Keratinocyte (primary cell): Measurements from ENCODE around the gene AOX1. TPM values are rescaled to one million over a fixed set of nuclear protein-coding genes. Genes with fewer than 3 reads are reported as not detected.

Experiments
- DNase-seq: peaks from one replicate; pipeline ENCODE4 v3.0.0-alpha.2; 2011; ENCODE audit warnings: low read depth, missing footprints, low spot score
- FAIRE-seq: peaks from 2 replicates; lab custom pipeline; 2011; peaks lifted over from hg19 to GRCh38; lab: Jason Lieb, UNC
- H2AFZ ChIP-seq: 2 replicates; pipeline ENCODE4 v1.6.0; 2012; ENCODE audit warnings: low read length, control low read depth, inconsistent platforms; ENCODE audit not compliant: control insufficient read depth
- H3K27ac ChIP-seq: 2 replicates; pipeline ENCODE4 v1.5.1; 2011; ENCODE audit warnings: low read length; ENCODE audit not compliant: control insufficient read depth, insufficient read depth
- H3K27me3 ChIP-seq: 3 replicates; pipeline ENCODE4 v1.6.0; 2011; ENCODE audit warnings: low read length; ENCODE audit not compliant: control insufficient read depth, insufficient read depth; ENCODE audit errors: extremely low read depth
- H3K36me3 ChIP-seq, 2 experiments: 2 replicates in 1 of 2; 3 replicates in 1 of 2; pipeline ENCODE4 v1.5.1; 2011; ENCODE audit warnings: low read length in 2 of 2, mild to moderate bottlenecking in 1 of 2; ENCODE audit not compliant: control insufficient read depth in 2 of 2, insufficient read depth in 2 of 2; ENCODE audit errors: extremely low read depth in 1 of 2
- H3K4me1 ChIP-seq: 3 replicates; pipeline ENCODE4 v1.5.1; 2011; ENCODE audit warnings: low read length; ENCODE audit not compliant: control insufficient read depth, insufficient read depth; ENCODE audit errors: extremely low read depth
- H3K4me2 ChIP-seq: 3 replicates; pipeline ENCODE4 v1.6.0; 2011; ENCODE audit warnings: low read depth, low read length; ENCODE audit not compliant: control insufficient read depth, insufficient read depth; ENCODE audit errors: extremely low read depth
- H3K4me3 ChIP-seq, 3 experiments: fragments of 200-600 bp in 1 of 3; sonication (generic) in 1 of 3; 2 replicates in 2 of 3; 3 replicates in 1 of 3; pipeline ENCODE4 v1.5.1; 2011 to 2016; ENCODE audit warnings: low read length in 3 of 3, mild to moderate bottlenecking in 3 of 3, control low read depth in 2 of 3, inconsistent platforms in 1 of 3, low read depth in 1 of 3, mixed read lengths in 1 of 3, mixed run types in 1 of 3, moderate library complexity in 1 of 3; ENCODE audit not compliant: control insufficient read depth in 2 of 3, insufficient read depth in 2 of 3; ENCODE audit errors: extremely low read depth in 1 of 3
- H3K79me2 ChIP-seq: 2 replicates; pipeline ENCODE4 v1.6.0; 2012; ENCODE audit warnings: low read length; ENCODE audit not compliant: control insufficient read depth, insufficient read depth
- H3K9ac ChIP-seq: 3 replicates; pipeline ENCODE4 v1.6.0; 2011; ENCODE audit warnings: low read length; ENCODE audit not compliant: control insufficient read depth, insufficient read depth; ENCODE audit errors: extremely low read depth
- H3K9me1 ChIP-seq: 3 replicates; pipeline ENCODE4 v1.6.0; 2011; ENCODE audit warnings: low read length; ENCODE audit not compliant: control insufficient read depth, insufficient read depth; ENCODE audit errors: extremely low read depth
- H3K9me3 ChIP-seq: 2 replicates; pipeline ENCODE4 v1.5.1; 2012; ENCODE audit warnings: low read depth, low read length; ENCODE audit not compliant: control insufficient read depth
- H4K20me1 ChIP-seq: 3 replicates; pipeline ENCODE4 v1.6.0; 2011; ENCODE audit warnings: low read length; ENCODE audit not compliant: control insufficient read depth, insufficient read depth; ENCODE audit errors: extremely low read depth
- CTCF ChIP-seq, 3 experiments: IDR thresholded peaks in 1 of 3; conservative IDR thresholded peaks in 1 of 3; optimal IDR thresholded peaks in 1 of 3; 2 replicates in 2 of 3; 3 replicates in 1 of 3; pipeline versions ENCODE3 to v1.5.1; 2011; ENCODE audit warnings: low read length in 3 of 3, mild to moderate bottlenecking in 3 of 3, moderate library complexity in 2 of 3, control low read depth in 1 of 3, inconsistent platforms in 1 of 3; ENCODE audit not compliant: insufficient read depth in 2 of 3; ENCODE audit errors: extremely low read depth in 1 of 3
- EZH2 ChIP-seq: IDR thresholded peaks from one replicate; pipeline ENCODE4 v1.6.1; 2012; ENCODE audit warnings: inconsistent platforms, mild to moderate bottlenecking, low read length, moderate library complexity
- dilution Hi-C: fragments of 300-500 bp; cut with MboI; formaldehyde crosslinking; loops from one replicate; pipeline ENCODE4 v1.7.0; 2020; ENCODE audit warnings: low sequenced_read_pairs; ENCODE audit not compliant: extremely low pct_ligation_motif_present
- polyA plus RNA-seq, 5 experiments: library from polyadenylated mRNA; depleted of rRNA in 3 of 5; stranded (reverse) in 3 of 5; stranded (forward) in 1 of 5; unstranded in 1 of 5; fragments of >200 nt; gene quantifications; 1 replicate in 1 of 5; 2 replicates in 3 of 5; 3 replicates in 1 of 5; pipeline versions ENCODE4 v1.2.1 to v1.2.3, GENCODE V29; 2011 to 2012; ENCODE audit warnings: missing spikeins in 2 of 5, low read depth in 1 of 5, low replicate concordance in 1 of 5

The AOX1 gene
- polyA plus RNA-seq, 1 donor (not counting 4 experiments of a cell fraction or from before 2014, with no cell fraction given): 12.2 TPM

GRCh38 chr2:200596774-200597570, 11.2 kb downstream of the AOX1 start:
- Histone ChIP-seq H3K27me3 (no peaks in the 10 kb centered on the region), H3K27ac (no peak overlapping the region), H3K9me1 (no peaks in the 10 kb centered on the region), H2AFZ (no peak overlapping the region), H3K4me1 (peaks cover 2% of the 10 kb centered on the region), H3K79me2 (no peaks in the 10 kb centered on the region), H3K36me3 (no peaks in the 10 kb centered on the region), H3K9ac (no peak overlapping the region), H3K4me2 (no peak overlapping the region), H3K4me3 (no peak overlapping the region), H3K9me3 (no peaks in the 10 kb centered on the region), H4K20me1 (no peaks in the 10 kb centered on the region)
- TF ChIP-seq EZH2 (no peak), CTCF (optimal IDR thresholded peaks at IDR 0.05 in 1 of 3, IDR thresholded peaks at IDR 0.05 in 1 of 3, conservative IDR thresholded peaks at IDR 0.05 in 1 of 3; ENCODE audit: extremely low read depth in 1 of 3, insufficient read depth in 2 of 3, low read length in 3 of 3) (no peak)
- FAIRE-seq (no peak), DNase-seq (no peak)
- dilution Hi-C loops: no loop called here

GRCh38 chr2:200599206-200599605, 13.4 kb downstream of the AOX1 start:
- TF ChIP-seq CTCF (optimal IDR thresholded peaks at IDR 0.05 in 1 of 3, IDR thresholded peaks at IDR 0.05 in 1 of 3, conservative IDR thresholded peaks at IDR 0.05 in 1 of 3; ENCODE audit: extremely low read depth in 1 of 3, insufficient read depth in 2 of 3, low read length in 3 of 3) (no peak), EZH2 (no peak)
- Histone ChIP-seq H3K4me2 (no peak overlapping the region), H3K79me2 (no peaks in the 10 kb centered on the region), H3K9ac (no peak overlapping the region), H4K20me1 (no peaks in the 10 kb centered on the region), H3K4me1 (peaks cover 15% of the 10 kb centered on the region), H2AFZ (no peak overlapping the region), H3K36me3 (no peaks in the 10 kb centered on the region), H3K9me3 (no peaks in the 10 kb centered on the region), H3K27me3 (no peaks in the 10 kb centered on the region), H3K9me1 (no peaks in the 10 kb centered on the region), H3K4me3 (no peak overlapping the region), H3K27ac (no peak overlapping the region)
- dilution Hi-C loops: no loop called here
- DNase-seq: no peak
- FAIRE-seq: no peak
